Stimulated activated memory B cell treated with anti-CD40 and anti-IgM and Interleukin-4, amounts not matched to agents 10 μg/mL and 1 μg/mL and 100 μg/mL, for 72 hours (primary cell): Measurements from ENCODE around the gene PGR.

Source experiments
- ATAC-seq: fragments of 150-1000 bp; cut with Tn5 transposase; 2 replicates; pipeline ENCODE4 v1.10.0; 2021
- H3K27ac Mint-ChIP-seq: one replicate; pipeline ENCODE4 v1.8.0; 2022; ENCODE audit warnings: mild to moderate bottlenecking, mixed read lengths
- H3K27me3 Mint-ChIP-seq: one replicate; pipeline ENCODE4 v1.8.0; 2022; ENCODE audit warnings: mixed read lengths
- H3K36me3 Mint-ChIP-seq: one replicate; pipeline ENCODE4 v1.8.0; 2022; ENCODE audit warnings: mixed read lengths
- H3K4me1 Mint-ChIP-seq: one replicate; pipeline ENCODE4 v1.8.0; 2022; ENCODE audit warnings: mixed read lengths
- H3K4me3 Mint-ChIP-seq: one replicate; pipeline ENCODE4 v1.8.0; 2022; ENCODE audit warnings: mild to moderate bottlenecking, moderate library complexity, mixed read lengths
- H3K9me3 Mint-ChIP-seq: one replicate; pipeline ENCODE4 v1.8.0; 2022; ENCODE audit warnings: mixed read lengths

Gene PGR

GRCh38 chr11:101103433-101103832 lies 26.2 kb downstream of the PGR start:
- no peak for ATAC-seq
- Mint-ChIP-seq H3K9me3 (peaks cover 2% of the 10 kb centered on the region), H3K27ac (no peak overlapping the region), H3K4me1 (no peaks in the 10 kb centered on the region), H3K36me3 (no peaks in the 10 kb centered on the region), H3K27me3 (no peaks in the 10 kb centered on the region), H3K4me3 (no peak overlapping the region)

GRCh38 chr11:101100601-101101000 lies 29.0 kb downstream of the PGR start:
- ATAC-seq = no peak
- Mint-ChIP-seq H3K36me3 (no peaks in the 10 kb centered on the region), H3K9me3 (no peaks in the 10 kb centered on the region), H3K4me1 (no peaks in the 10 kb centered on the region), H3K27me3 (no peaks in the 10 kb centered on the region), H3K27ac (no peak overlapping the region), H3K4me3 (no peak overlapping the region)

GRCh38 chr11:101096036-101096704 lies 33.4 kb downstream of the PGR start:
- Mint-ChIP-seq H3K27ac (no peak overlapping the region), H3K27me3 (no peaks in the 10 kb centered on the region), H3K4me1 (no peaks in the 10 kb centered on the region), H3K9me3 (no peaks in the 10 kb centered on the region), H3K4me3 (no peak overlapping the region), H3K36me3 (no peaks in the 10 kb centered on the region)
- no peak for ATAC-seq

- Mint-ChIP-seq H3K36me3 (no peaks in the 10 kb centered on the region), H3K27me3 (no peaks in the 10 kb centered on the region), H3K9me3 (no peaks in the 10 kb centered on the region), H3K27ac (no peak overlapping the region), H3K4me3 (no peak overlapping the region), H3K4me1 (no peaks in the 10 kb centered on the region)
- ATAC-seq = no peak
Observed at GRCh38 chr11:101091781-101092180, 37.8 kb downstream of the PGR start.

GRCh38 chr11:101090679-101091270 lies 38.8 kb downstream of the PGR start:
- Mint-ChIP-seq H3K36me3 (no peaks in the 10 kb centered on the region), H3K9me3 (no peaks in the 10 kb centered on the region), H3K27ac (no peak overlapping the region), H3K4me3 (no peak overlapping the region), H3K27me3 (no peaks in the 10 kb centered on the region), H3K4me1 (no peaks in the 10 kb centered on the region)
- ATAC-seq = no peak

- Mint-ChIP-seq H3K4me3 (no peak overlapping the region), H3K27me3 (no peaks in the 10 kb centered on the region), H3K4me1 (no peaks in the 10 kb centered on the region), H3K27ac (no peak overlapping the region), H3K9me3 (no peaks in the 10 kb centered on the region), H3K36me3 (no peaks in the 10 kb centered on the region)
- no peak for ATAC-seq
Observed at GRCh38 chr11:101083335-101083734, 46.3 kb downstream of the PGR start.

GRCh38 chr11:101082813-101083212 lies 46.8 kb downstream of the PGR start:
- no peak for ATAC-seq
- H3K36me3 Mint-ChIP-seq = no peaks in the 10 kb centered on the region
- no peak overlapping the region for H3K4me3 Mint-ChIP-seq
- H3K4me1 Mint-ChIP-seq = no peaks in the 10 kb centered on the region
- H3K27ac Mint-ChIP-seq = no peak overlapping the region
- no peaks in the 10 kb centered on the region for H3K27me3 Mint-ChIP-seq
- H3K9me3 Mint-ChIP-seq = no peaks in the 10 kb centered on the region

- peaks cover 9% of the 10 kb centered on the region for H3K27me3 Mint-ChIP-seq
- no peaks in the 10 kb centered on the region for H3K4me1 Mint-ChIP-seq
- no peak overlapping the region for H3K27ac Mint-ChIP-seq
- H3K4me3 Mint-ChIP-seq = no peak overlapping the region
- no peak for ATAC-seq
- no peaks in the 10 kb centered on the region for H3K9me3 Mint-ChIP-seq
- H3K36me3 Mint-ChIP-seq = no peaks in the 10 kb centered on the region
Observed at GRCh38 chr11:101063706-101064105, 65.9 kb downstream of the PGR start.

- ATAC-seq = no peak
- no peaks in the 10 kb centered on the region for H3K4me1 Mint-ChIP-seq
- no peak overlapping the region for H3K4me3 Mint-ChIP-seq
- no peaks in the 10 kb centered on the region for H3K36me3 Mint-ChIP-seq
- peaks cover 9% of the 10 kb centered on the region for H3K27me3 Mint-ChIP-seq
- no peaks in the 10 kb centered on the region for H3K9me3 Mint-ChIP-seq
- no peak overlapping the region for H3K27ac Mint-ChIP-seq
Observed at GRCh38 chr11:101061606-101062005, 68.0 kb downstream of the PGR start.

- no peak for ATAC-seq
- Mint-ChIP-seq H3K4me1 (no peaks in the 10 kb centered on the region), H3K4me3 (no peak overlapping the region), H3K27ac (no peak overlapping the region), H3K27me3 (peaks cover 9% of the 10 kb centered on the region), H3K9me3 (no peaks in the 10 kb centered on the region), H3K36me3 (no peaks in the 10 kb centered on the region)
Observed at GRCh38 chr11:101059331-101059730, 70.3 kb downstream of the PGR start.

- Mint-ChIP-seq H3K27me3 (no peaks in the 10 kb centered on the region), H3K4me1 (no peaks in the 10 kb centered on the region), H3K4me3 (no peak overlapping the region), H3K27ac (no peak overlapping the region), H3K36me3 (no peaks in the 10 kb centered on the region), H3K9me3 (no peaks in the 10 kb centered on the region)
- no peak for ATAC-seq
Observed at GRCh38 chr11:101053492-101053891, 76.1 kb downstream of the PGR start.

- no peak overlapping the region for H3K27ac Mint-ChIP-seq
Observed at GRCh38 chr11:101051677-101052076, 77.9 kb downstream of the PGR start.

GRCh38 chr11:101049813-101050212 lies 79.8 kb downstream of the PGR start:
- H3K4me1 Mint-ChIP-seq = peaks cover 12% of the 10 kb centered on the region

More at GRCh38 chr11:101051677-101052076, 77.9 kb downstream of the PGR start:
- ATAC-seq = no peak
- Mint-ChIP-seq H3K4me1 (peaks cover 11% of the 10 kb centered on the region), H3K27me3 (no peaks in the 10 kb centered on the region), H3K9me3 (no peaks in the 10 kb centered on the region), H3K4me3 (no peak overlapping the region), H3K36me3 (no peaks in the 10 kb centered on the region)

GRCh38 chr11:101049123-101049522 lies 80.5 kb downstream of the PGR start:
- H3K27ac Mint-ChIP-seq = no peak overlapping the region
- H3K27me3 Mint-ChIP-seq = no peaks in the 10 kb centered on the region

More at GRCh38 chr11:101049813-101050212, 79.8 kb downstream of the PGR start:
- Mint-ChIP-seq H3K27ac (no peak overlapping the region), H3K27me3 (no peaks in the 10 kb centered on the region), H3K9me3 (peaks cover 3% of the 10 kb centered on the region), H3K4me3 (no peak overlapping the region), H3K36me3 (no peaks in the 10 kb centered on the region)
- no peak for ATAC-seq

GRCh38 chr11:101048479-101048878 lies 81.1 kb downstream of the PGR start:
- Mint-ChIP-seq H3K36me3 (no peaks in the 10 kb centered on the region), H3K4me1 (peaks cover 12% of the 10 kb centered on the region), H3K4me3 (no peak overlapping the region), H3K27ac (no peak overlapping the region), H3K9me3 (peaks cover 3% of the 10 kb centered on the region), H3K27me3 (no peaks in the 10 kb centered on the region)
- ATAC-seq = no peak

More at GRCh38 chr11:101049123-101049522, 80.5 kb downstream of the PGR start:
- no peak for ATAC-seq
- Mint-ChIP-seq H3K4me3 (no peak overlapping the region), H3K36me3 (no peaks in the 10 kb centered on the region), H3K9me3 (peaks cover 3% of the 10 kb centered on the region), H3K4me1 (peaks cover 12% of the 10 kb centered on the region)

GRCh38 chr11:101046947-101047346 lies 82.7 kb downstream of the PGR start:
- no peaks in the 10 kb centered on the region for H3K27me3 Mint-ChIP-seq
- no peak overlapping the region for H3K4me3 Mint-ChIP-seq
- H3K9me3 Mint-ChIP-seq = peaks cover 3% of the 10 kb centered on the region
- H3K4me1 Mint-ChIP-seq = peaks cover 12% of the 10 kb centered on the region
- ATAC-seq = no peak
- no peaks in the 10 kb centered on the region for H3K36me3 Mint-ChIP-seq
- H3K27ac Mint-ChIP-seq = no peak overlapping the region
